HCT116 (cell line): ENCODE data around the gene WWOX. TPM values are rescaled to one million over a fixed set of nuclear protein-coding genes. Genes with fewer than 3 reads are reported as not detected.

Experiments
- ATAC-seq: fragments of 200-7000 bp; cut with Tn5 transposase; 2 replicates; pipeline ENCODE4 v1.9.1; 2020; ENCODE audit warnings: mild to moderate bottlenecking, moderate library complexity
- BruUV-seq: library from RNA; stranded (reverse); fragments of 400-500 nt; replicated peaks from 2 replicates; lab custom pipeline; 2021; lab: Mats Ljungman, UMichigan
- CTCF ChIA-PET: fragments of 300-600 bp; sonication (Branson Sonifier 250); formaldehyde crosslinking; loops from one replicate; lab custom pipeline; 2021; ENCODE audit warnings: antibody characterized with exemption; lab: Charles Lee
- POLR2A ChIA-PET: fragments of 300-600, 350-600 bp; sonication (Branson Sonifier 250); formaldehyde crosslinking; loops from one replicate; lab custom pipeline; 2021; ENCODE audit warnings: antibody characterized with exemption; lab: Charles Lee
- RAD21 ChIA-PET, 2 experiments: fragments of 300-600 bp; sonication (Branson Sonifier 250); formaldehyde crosslinking; loops; one replicate each; lab custom pipeline; 2023; ENCODE audit warnings: low total read pairs in 2 of 2; ENCODE audit not compliant: uncharacterized antibody in 2 of 2, unreplicated experiment in 2 of 2, low non-redundant PET in 1 of 2; lab: Charles Lee
- DNase-seq: peaks from one replicate; pipeline ENCODE4 v3.0.0-alpha.2; 2010; ENCODE audit warnings: low read depth, low spot score
- H2AFZ ChIP-seq: fragments of 200-600 bp; shearing (Covaris generic), sonication (generic); 2 replicates; pipeline ENCODE4 v1.6.1; 2017; ENCODE audit warnings: low read depth, mixed run types, mixed read lengths, antibody characterized with exemption, low read length; ENCODE audit not compliant: poor library complexity, severe bottlenecking
- H3K27ac ChIP-seq: 2 replicates; pipeline ENCODE4 v1.5.1; 2012; ENCODE audit warnings: low read depth, low read length
- H3K27me3 ChIP-seq: fragments of 200-600 bp; sonication (generic); 2 replicates; pipeline ENCODE4 v1.6.1; 2016; ENCODE audit warnings: mixed run types, low read length, mixed read lengths; ENCODE audit not compliant: insufficient read depth
- H3K36me3 ChIP-seq, 2 experiments: fragments of 200-500 bp in 1 of 2; fragments of 200-600 bp in 1 of 2; sonication (Bioruptor generic) in 1 of 2; sonication (generic) in 1 of 2; 2 replicates each; pipeline versions ENCODE4 v1.5.1 to v1.6.1; 2014 to 2016; ENCODE audit warnings: low read length in 2 of 2, inconsistent platforms in 1 of 2, mixed read lengths in 1 of 2, mixed run types in 1 of 2; ENCODE audit not compliant: insufficient read depth in 2 of 2, control insufficient read depth in 1 of 2
- H3K4me1 ChIP-seq, 2 experiments: fragments of 200-600 bp in 1 of 2; sonication (generic) in 1 of 2; 2 replicates each; pipeline versions ENCODE4 v1.5.1 to v1.6.1; 2012 to 2017; ENCODE audit warnings: low read length in 2 of 2, inconsistent platforms in 1 of 2, mild to moderate bottlenecking in 1 of 2, mixed read lengths in 1 of 2, mixed run types in 1 of 2, moderate library complexity in 1 of 2; ENCODE audit not compliant: insufficient read depth in 2 of 2, control insufficient read depth in 1 of 2
- H3K4me2 ChIP-seq: fragments of 200-600 bp; sonication (generic); 2 replicates; pipeline ENCODE4 v1.6.1; 2017; ENCODE audit warnings: mixed run types, low read length, mixed read lengths
- H3K4me3 ChIP-seq, 2 experiments: fragments of 200-600 bp in 1 of 2; sonication (generic) in 1 of 2; replicated peaks in 1 of 2; 2 replicates each; pipeline ENCODE4 v1.5.1; 2011 to 2016; ENCODE audit warnings: low read length in 2 of 2, control low read depth in 1 of 2, low read depth in 1 of 2, mild to moderate bottlenecking in 1 of 2, mixed read lengths in 1 of 2, mixed run types in 1 of 2
- H3K79me2 ChIP-seq: fragments of 200-600 bp; sonication (generic); 2 replicates; pipeline ENCODE4 v1.6.1; 2017; ENCODE audit warnings: mild to moderate bottlenecking, mixed run types, low read length, moderate library complexity, mixed read lengths; ENCODE audit not compliant: insufficient read depth
- H3K9ac ChIP-seq: fragments of 200-600 bp; sonication (generic); 2 replicates; pipeline ENCODE4 v1.6.1; 2016; ENCODE audit warnings: low read length, mixed read lengths
- H3K9me2 ChIP-seq: fragments of 200-600 bp; sonication (generic), shearing (Covaris generic); 2 replicates; pipeline ENCODE4 v1.6.1; 2017; ENCODE audit warnings: mixed run types, mild to moderate bottlenecking, moderate library complexity; ENCODE audit not compliant: insufficient read depth
- H3K9me3 ChIP-seq, 2 experiments: fragments of 200-500 bp in 1 of 2; fragments of 200-600 bp in 1 of 2; sonication (Bioruptor generic) in 1 of 2; sonication (generic) in 1 of 2; 2 replicates each; pipeline ENCODE4 v1.6.1; 2014 to 2017; ENCODE audit warnings: low read length in 2 of 2, mixed read lengths in 2 of 2, inconsistent platforms in 1 of 2, low read depth in 1 of 2, mild to moderate bottlenecking in 1 of 2, mixed run types in 1 of 2, moderate library complexity in 1 of 2; ENCODE audit not compliant: control insufficient read depth in 1 of 2, insufficient read depth in 1 of 2
- H4K20me1 ChIP-seq: fragments of 200-600 bp; sonication (generic), shearing (Covaris generic); 2 replicates; pipeline ENCODE4 v1.6.1; 2017; ENCODE audit warnings: mixed run types, mild to moderate bottlenecking, moderate library complexity; ENCODE audit not compliant: insufficient read depth
- CEBPB ChIP-seq: IDR thresholded peaks from 2 replicates; pipeline ENCODE4 v1.6.1; 2012; ENCODE audit warnings: low read depth
- EGR1 ChIP-seq: IDR thresholded peaks from 2 replicates; pipeline ENCODE4 v1.6.1; 2012; ENCODE audit warnings: low read depth
- ELF1 ChIP-seq: IDR thresholded peaks from 2 replicates; pipeline ENCODE4 v1.6.1; 2012; ENCODE audit warnings: low read depth, borderline replicate concordance
- POLR2A ChIP-seq: IDR thresholded peaks from 2 replicates; pipeline ENCODE4 v1.7.0; 2011; ENCODE audit warnings: borderline replicate concordance; ENCODE audit not compliant: insufficient read depth, insufficient read length; ENCODE audit errors: extremely low read depth
- POLR2AphosphoS5 ChIP-seq: IDR thresholded peaks from 2 replicates; pipeline ENCODE4 v1.6.1; 2011; ENCODE audit warnings: mild to moderate bottlenecking, low read depth, low read length, moderate library complexity
- RAD21 ChIP-seq: IDR thresholded peaks from 2 replicates; pipeline ENCODE4 v1.6.1; 2012; ENCODE audit warnings: low read depth, mild to moderate bottlenecking
- SIN3A ChIP-seq: IDR thresholded peaks from 2 replicates; pipeline ENCODE4 v1.6.1; 2012; ENCODE audit warnings: low read depth
- YY1 ChIP-seq: IDR thresholded peaks from 2 replicates; pipeline ENCODE4 v1.6.1; 2011; ENCODE audit warnings: low read length, low read depth, moderate library complexity, mild to moderate bottlenecking; ENCODE audit not compliant: insufficient replicate concordance; ENCODE audit errors: extremely low read depth
- ZFX ChIP-seq: fragments of 450-650 bp; IDR thresholded peaks from 2 replicates; pipeline ENCODE4 v1.6.1; 2017
- intact Hi-C: fragments of 100-400 bp; cut with micrococcal nuclease; formaldehyde crosslinking; loops from 2 replicates; pipeline ENCODE4 v1.10.0; 2022
- total RNA-seq: library from RNA; stranded (reverse); gene quantifications from one replicate; pipeline ENCODE4 v1.2.1, GENCODE V29; 2021; ENCODE audit not compliant: unreplicated experiment
- TF ChIP-seq, protein P1 (sequence below), 3 experiments: fragments of 200-600 bp in 1 of 3; sonication (generic) in 1 of 3; IDR thresholded peaks in 2 of 3; conservative IDR thresholded peaks in 1 of 3; 2 replicates each; pipeline ENCODE4 v1.5.1; 2012 to 2017; ENCODE audit warnings: low read depth in 2 of 3, low read length in 2 of 3, antibody characterized with exemption in 1 of 3, borderline replicate concordance in 1 of 3, control low read depth in 1 of 3, mild to moderate bottlenecking in 1 of 3, mixed read lengths in 1 of 3, mixed run types in 1 of 3, moderate library complexity in 1 of 3; ENCODE audit not compliant: insufficient read depth in 1 of 3
- TF ChIP-seq, protein P2 (sequence below): IDR thresholded peaks from 2 replicates; pipeline ENCODE4 v1.6.1; 2012; ENCODE audit warnings: low read depth

The WWOX gene
- total RNA-seq, 1 experiment from 2014 or later = 13.7 TPM

DNA sequence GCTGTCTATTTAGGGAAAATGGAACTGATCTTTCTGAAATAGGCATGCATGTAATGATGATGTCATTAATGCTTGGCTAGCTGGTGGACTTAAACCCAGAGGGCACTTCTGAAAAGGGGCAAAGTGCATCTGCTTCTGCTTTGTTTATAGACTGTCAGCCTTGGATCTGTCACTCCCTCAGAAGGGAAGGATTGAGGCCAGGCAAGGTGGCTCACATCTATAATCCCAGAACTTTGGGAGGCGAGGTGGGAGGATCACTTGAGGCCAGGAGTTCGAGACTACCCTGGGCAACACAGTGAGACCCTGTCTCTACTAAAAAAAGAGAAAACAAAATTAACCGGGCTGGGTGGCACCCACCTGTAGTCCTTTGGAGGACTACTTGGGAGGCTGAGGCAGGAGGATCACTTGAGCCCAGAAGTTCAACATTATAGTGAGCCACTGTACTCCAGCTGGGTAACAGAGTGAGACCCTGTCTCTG, 185.5 kb downstream of the WWOX start:
- Histone ChIP-seq H3K9me3 (no peaks in the 10 kb centered on the region), H2AFZ (no peak overlapping the region), H3K4me2 (no peak overlapping the region), H4K20me1 (no peaks in the 10 kb centered on the region), H3K4me1 (no peaks in the 10 kb centered on the region), H3K27me3 (no peaks in the 10 kb centered on the region), H3K9ac (no peak overlapping the region), H3K36me3 (no peaks in the 10 kb centered on the region), H3K4me3 (no peak overlapping the region), H3K27ac (no peak overlapping the region), H3K79me2 (no peaks in the 10 kb centered on the region)
- ChIA-PET CTCF (no interaction called here), RAD21 (no interaction called here), POLR2A (no interaction called here)
- intact Hi-C loops = no loop called here
- ATAC-seq (no peak), DNase-seq (no peak)
- no TSS peak for BruUV-seq
- no peak for TF ChIP-seq EGR1
- no peak for TF ChIP-seq ZFX
- TF ChIP-seq, protein P1, sequence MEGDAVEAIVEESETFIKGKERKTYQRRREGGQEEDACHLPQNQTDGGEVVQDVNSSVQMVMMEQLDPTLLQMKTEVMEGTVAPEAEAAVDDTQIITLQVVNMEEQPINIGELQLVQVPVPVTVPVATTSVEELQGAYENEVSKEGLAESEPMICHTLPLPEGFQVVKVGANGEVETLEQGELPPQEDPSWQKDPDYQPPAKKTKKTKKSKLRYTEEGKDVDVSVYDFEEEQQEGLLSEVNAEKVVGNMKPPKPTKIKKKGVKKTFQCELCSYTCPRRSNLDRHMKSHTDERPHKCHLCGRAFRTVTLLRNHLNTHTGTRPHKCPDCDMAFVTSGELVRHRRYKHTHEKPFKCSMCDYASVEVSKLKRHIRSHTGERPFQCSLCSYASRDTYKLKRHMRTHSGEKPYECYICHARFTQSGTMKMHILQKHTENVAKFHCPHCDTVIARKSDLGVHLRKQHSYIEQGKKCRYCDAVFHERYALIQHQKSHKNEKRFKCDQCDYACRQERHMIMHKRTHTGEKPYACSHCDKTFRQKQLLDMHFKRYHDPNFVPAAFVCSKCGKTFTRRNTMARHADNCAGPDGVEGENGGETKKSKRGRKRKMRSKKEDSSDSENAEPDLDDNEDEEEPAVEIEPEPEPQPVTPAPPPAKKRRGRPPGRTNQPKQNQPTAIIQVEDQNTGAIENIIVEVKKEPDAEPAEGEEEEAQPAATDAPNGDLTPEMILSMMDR (IDR thresholded peaks at IDR 0.05 in 2 of 3, conservative IDR thresholded peaks at IDR 0.05 in 1 of 3; ENCODE audit: borderline replicate concordance in 1 of 3, insufficient read depth in 1 of 3, low read depth in 2 of 3, low read length in 2 of 3) = no peak
- TF ChIP-seq POLR2A = no peak
- TF ChIP-seq SIN3A = no peak
- TF ChIP-seq CEBPB = no peak
- TF ChIP-seq, all 23 proteins: peak for 0
- no peaks in the 10 kb centered on the region for H3K9me2 ChIP-seq

DNA sequence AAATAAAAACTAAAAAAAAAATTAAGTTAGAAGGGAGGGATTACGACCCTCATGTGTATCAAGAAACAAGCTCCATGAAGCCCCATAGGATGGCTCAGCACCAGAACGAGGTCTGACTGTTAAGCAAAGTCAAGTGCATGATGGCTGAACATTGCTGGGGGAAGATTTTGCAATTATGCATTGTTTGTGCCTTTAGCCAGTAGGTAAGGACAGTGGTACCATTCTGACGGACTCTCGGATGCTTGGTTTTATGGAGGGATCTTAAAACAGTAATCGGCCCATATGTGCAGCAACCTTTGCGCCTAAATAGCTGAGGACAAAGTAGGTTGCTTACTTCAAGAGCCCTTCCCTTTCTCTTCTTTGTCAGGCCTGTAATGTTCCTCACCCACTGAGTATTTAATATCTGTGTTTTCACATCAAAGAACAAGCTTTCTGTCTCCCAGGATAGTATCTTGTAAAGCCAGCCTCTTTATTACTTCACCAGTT, 186.0 kb downstream of the WWOX start:
- RAD21 ChIA-PET = no interaction called here
- CTCF ChIA-PET = no interaction called here
- no TSS peak for BruUV-seq
- no peak for DNase-seq
- Histone ChIP-seq H2AFZ (no peak overlapping the region), H3K4me1 (no peaks in the 10 kb centered on the region), H3K27me3 (no peaks in the 10 kb centered on the region), H3K4me2 (no peak overlapping the region), H3K9me3 (no peaks in the 10 kb centered on the region), H3K9ac (no peak overlapping the region), H3K27ac (no peak overlapping the region), H3K36me3 (no peaks in the 10 kb centered on the region)
- intact Hi-C loops = no loop called here
- POLR2A ChIA-PET = no interaction called here
- no peak for ATAC-seq
- no peak for TF ChIP-seq POLR2AphosphoS5
- TF ChIP-seq RAD21 = no peak
- TF ChIP-seq YY1 = no peak
- no peak for TF ChIP-seq EGR1
- TF ChIP-seq, protein P2, sequence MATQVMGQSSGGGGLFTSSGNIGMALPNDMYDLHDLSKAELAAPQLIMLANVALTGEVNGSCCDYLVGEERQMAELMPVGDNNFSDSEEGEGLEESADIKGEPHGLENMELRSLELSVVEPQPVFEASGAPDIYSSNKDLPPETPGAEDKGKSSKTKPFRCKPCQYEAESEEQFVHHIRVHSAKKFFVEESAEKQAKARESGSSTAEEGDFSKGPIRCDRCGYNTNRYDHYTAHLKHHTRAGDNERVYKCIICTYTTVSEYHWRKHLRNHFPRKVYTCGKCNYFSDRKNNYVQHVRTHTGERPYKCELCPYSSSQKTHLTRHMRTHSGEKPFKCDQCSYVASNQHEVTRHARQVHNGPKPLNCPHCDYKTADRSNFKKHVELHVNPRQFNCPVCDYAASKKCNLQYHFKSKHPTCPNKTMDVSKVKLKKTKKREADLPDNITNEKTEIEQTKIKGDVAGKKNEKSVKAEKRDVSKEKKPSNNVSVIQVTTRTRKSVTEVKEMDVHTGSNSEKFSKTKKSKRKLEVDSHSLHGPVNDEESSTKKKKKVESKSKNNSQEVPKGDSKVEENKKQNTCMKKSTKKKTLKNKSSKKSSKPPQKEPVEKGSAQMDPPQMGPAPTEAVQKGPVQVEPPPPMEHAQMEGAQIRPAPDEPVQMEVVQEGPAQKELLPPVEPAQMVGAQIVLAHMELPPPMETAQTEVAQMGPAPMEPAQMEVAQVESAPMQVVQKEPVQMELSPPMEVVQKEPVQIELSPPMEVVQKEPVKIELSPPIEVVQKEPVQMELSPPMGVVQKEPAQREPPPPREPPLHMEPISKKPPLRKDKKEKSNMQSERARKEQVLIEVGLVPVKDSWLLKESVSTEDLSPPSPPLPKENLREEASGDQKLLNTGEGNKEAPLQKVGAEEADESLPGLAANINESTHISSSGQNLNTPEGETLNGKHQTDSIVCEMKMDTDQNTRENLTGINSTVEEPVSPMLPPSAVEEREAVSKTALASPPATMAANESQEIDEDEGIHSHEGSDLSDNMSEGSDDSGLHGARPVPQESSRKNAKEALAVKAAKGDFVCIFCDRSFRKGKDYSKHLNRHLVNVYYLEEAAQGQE = no peak
- TF ChIP-seq, protein P1 (IDR thresholded peaks at IDR 0.05 in 2 of 3, conservative IDR thresholded peaks at IDR 0.05 in 1 of 3; ENCODE audit: borderline replicate concordance in 1 of 3, insufficient read depth in 1 of 3, low read depth in 2 of 3, low read length in 2 of 3) = no peak
- no peak for TF ChIP-seq ELF1
- no peak for TF ChIP-seq SIN3A
- no peak for TF ChIP-seq POLR2A
- no peak for TF ChIP-seq CEBPB
- TF ChIP-seq, all 23 proteins: peak for 0
- H3K9me2 ChIP-seq = no peaks in the 10 kb centered on the region
- H3K4me3 ChIP-seq = no peak overlapping the region
- H3K79me2 ChIP-seq = no peaks in the 10 kb centered on the region
- H4K20me1 ChIP-seq = no peaks in the 10 kb centered on the region
